Right hindlimb (tissue), 1 donor: Measurements from ENCODE around the gene CPNE8.

Experiments used
- DNase-seq: peaks from one replicate; pipeline ENCODE4 v3.0.0-alpha.2; 2018

CPNE8 gene

DNA sequence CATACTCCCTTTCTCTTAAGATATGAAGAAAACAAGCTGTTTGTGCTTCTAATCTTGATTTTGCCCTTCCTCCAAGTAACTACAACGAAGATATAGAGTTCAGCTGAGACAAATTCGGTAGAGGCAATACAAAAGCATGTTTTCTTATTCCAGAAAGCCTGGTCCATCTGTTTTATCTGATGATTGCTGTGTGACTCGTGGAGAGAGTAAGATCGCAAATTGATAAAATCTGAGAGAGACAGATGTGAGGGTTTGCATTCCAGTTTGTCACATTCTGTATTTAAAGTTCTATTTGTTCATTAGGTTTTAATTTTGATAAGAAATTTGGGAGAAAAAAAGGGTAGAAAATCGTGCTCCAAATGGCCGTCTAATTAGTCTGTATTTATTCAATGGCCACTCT, 192.1 kb downstream of the CPNE8 start:
- DNase-seq = no peak

- no peak for DNase-seq
These were observed 194.3 kb downstream of the CPNE8 start for GRCh38 chr12:38711054-38711453.

GRCh38 chr12:38708466-38708865, 196.9 kb downstream of the CPNE8 start:
- DNase-seq = no peak

GRCh38 chr12:38707648-38708047, 197.7 kb downstream of the CPNE8 start:
- DNase-seq = no peak

DNA sequence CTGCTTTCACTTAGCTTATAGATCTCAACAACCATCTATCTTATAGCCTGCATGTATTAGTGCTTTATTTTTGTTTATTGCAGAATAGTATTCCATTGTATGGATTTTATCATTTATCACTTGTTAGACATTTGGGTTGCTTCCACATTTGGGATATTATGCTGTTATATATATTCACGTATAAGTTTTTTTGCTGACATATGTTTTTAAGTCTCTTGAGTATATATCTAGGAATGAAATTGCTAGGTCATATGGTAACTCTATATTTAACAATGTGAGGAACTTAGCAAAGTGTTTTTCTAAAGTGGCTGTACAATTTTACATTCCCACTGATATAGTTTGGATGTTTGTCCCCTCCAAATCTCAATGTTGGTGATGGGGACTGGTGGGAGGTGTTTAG, 208.1 kb downstream of the CPNE8 start:
- no peak for DNase-seq

- no peak for DNase-seq
These were observed 210.3 kb downstream of the CPNE8 start for GRCh38 chr12:38695057-38695456.

GRCh38 chr12:38691164-38691563, 214.2 kb downstream of the CPNE8 start:
- DNase-seq = no peak

- no peak for DNase-seq
These were observed 214.7 kb downstream of the CPNE8 start for GRCh38 chr12:38690646-38691045.

DNA sequence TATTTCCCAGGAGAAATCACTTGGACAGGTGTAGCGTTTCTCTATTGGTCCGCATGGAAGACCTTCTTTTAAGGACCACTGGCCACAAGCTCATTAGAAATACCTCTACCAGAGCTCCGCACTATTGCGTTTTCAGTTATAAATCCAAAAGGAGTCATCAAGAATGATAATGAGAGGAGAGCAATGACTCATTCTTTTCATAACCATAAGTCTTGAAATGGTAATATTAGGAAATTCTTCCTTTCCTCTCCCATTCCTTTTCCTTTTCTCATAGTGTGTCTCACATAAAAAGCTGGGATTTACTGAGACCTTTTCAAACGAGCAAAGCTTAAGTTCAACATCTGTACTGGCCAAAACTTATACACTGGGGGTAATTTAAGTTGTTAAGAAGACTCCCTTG, 215.7 kb downstream of the CPNE8 start:
- DNase-seq = no peak

GRCh38 chr12:38689195-38689594, 216.2 kb downstream of the CPNE8 start:
- DNase-seq = no peak

GRCh38 chr12:38682521-38682920, 222.9 kb downstream of the CPNE8 start:
- DNase-seq = no peak

GRCh38 chr12:38669530-38669929, 235.9 kb downstream of the CPNE8 start:
- no peak for DNase-seq

DNA sequence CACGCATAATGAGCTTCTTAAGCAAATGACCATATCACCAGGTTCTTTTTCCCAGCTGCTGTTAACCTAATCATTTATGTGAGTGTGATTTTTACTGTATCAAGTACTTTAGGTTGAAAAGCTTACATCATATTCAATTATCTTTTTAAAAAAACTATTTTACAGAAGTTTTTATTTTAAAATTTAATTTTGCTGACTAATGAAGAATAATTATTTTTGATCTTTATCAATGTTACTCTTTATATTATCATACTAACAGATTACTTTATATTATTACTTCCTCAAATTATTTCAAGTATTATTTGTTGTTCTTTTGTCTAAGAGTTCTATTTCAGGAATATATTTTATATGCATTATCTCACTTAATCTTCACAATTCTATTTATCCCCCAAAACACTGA, 236.3 kb downstream of the CPNE8 start:
- no peak for DNase-seq

GRCh38 chr12:38666425-38666824, 239.0 kb downstream of the CPNE8 start:
- no peak for DNase-seq

GRCh38 chr12:38664661-38665269, 240.6 kb downstream of the CPNE8 start:
- DNase-seq = no peak

- DNase-seq = no peak
These were observed 242.6 kb downstream of the CPNE8 start for GRCh38 chr12:38662829-38663228.

GRCh38 chr12:38653650-38654049, 251.7 kb downstream of the CPNE8 start:
- DNase-seq = no peak

- DNase-seq = no peak
These were observed 256.6 kb downstream of the CPNE8 start for GRCh38 chr12:38648813-38649212.

GRCh38 chr12:38646146-38646545, 259.2 kb downstream of the CPNE8 start:
- DNase-seq = no peak

- no peak for DNase-seq
These were observed 265.8 kb downstream of the CPNE8 start for GRCh38 chr12:38639625-38640024.

DNA sequence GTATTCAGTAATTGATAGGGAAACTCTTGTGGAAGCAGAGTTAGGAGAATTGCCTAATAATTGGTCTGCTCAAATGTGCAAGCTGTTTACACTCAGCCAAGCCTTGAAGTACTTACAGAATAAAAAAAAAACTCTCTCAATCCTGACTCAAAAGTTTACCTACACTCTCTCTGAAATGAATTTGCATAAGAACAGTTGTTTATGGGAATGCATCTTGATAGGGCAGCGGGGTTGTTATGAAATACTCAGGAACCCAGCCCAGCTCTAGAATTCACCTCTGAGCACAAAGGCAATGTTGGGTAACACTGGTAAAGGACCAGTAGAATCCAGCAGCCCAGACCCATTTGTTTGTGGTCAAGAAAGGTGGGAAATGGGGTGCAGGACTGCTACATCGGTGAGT, 267.0 kb downstream of the CPNE8 start:
- DNase-seq = no peak

DNA sequence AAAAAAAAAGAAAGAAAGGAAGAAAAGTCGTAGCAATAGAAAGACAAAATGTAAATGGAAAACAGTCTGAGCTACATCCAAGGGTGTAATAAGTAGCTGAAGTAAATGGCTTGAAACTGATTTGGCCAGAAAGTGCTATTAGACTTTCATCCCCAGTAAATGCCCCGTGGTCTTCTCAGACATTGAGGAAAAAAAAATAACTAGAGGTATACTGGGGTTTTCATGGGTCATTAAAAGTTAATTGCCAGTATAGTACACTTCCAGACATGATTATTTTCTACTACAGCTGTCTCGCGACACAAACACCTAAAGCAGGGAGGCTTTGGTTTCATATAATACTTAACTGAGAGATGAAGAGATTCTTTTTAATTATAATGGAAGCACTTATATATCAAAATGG, 271.9 kb downstream of the CPNE8 start:
- no peak for DNase-seq

DNA sequence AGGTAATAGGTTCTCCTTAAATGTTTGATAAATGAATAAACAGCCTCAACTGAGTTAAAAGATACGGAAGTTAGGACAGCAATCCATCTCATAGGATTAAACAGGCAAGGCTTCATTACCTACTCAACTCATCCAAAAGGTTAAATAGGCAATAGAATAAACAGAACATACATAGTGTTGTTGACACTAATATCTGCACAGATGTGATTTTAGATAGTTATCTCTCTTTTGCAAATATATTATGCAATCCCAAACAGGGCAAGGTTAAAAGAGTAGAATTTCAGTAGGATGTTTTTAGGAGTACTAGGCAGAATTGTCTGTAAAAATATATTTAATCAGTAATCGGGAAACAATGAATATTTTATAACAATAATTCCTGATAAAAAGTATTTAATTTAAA, 276.3 kb downstream of the CPNE8 start:
- DNase-seq = no peak

GRCh38 chr12:38628288-38628687, 277.1 kb downstream of the CPNE8 start:
- DNase-seq = no peak

GRCh38 chr12:38625306-38625705, 280.1 kb downstream of the CPNE8 start:
- DNase-seq = no peak

DNA sequence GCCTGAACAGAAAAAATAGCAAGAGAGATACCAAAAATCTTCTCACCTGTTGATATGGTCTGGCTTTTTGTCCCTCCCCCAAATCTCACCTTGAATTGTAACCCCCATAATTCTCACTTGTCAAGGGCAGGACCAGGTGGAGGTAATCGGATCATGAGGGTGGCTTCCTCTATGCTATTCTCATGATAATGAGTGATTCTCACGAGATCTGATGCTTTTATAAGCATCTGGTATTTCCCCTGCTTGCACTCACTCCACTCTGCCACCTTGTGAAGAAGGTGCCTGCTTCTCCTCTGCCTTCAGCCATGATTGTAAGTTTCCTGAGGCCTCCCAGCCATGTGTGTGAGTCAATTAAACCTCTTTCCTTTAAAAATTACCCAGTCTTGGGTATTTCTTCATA, 291.2 kb downstream of the CPNE8 start:
- DNase-seq = no peak
